ENCODE measurements around the gene GADL1.

- TF ChIP-seq POLR2AphosphoS5 (IDR thresholded peaks at IDR 0.05; ENCODE audit: low read depth, low read length), result no peak
- TF ChIP-seq REST (IDR thresholded peaks at IDR 0.05; ENCODE audit: insufficient read depth in 1 of 2, low read depth in 2 of 2, low read length in 2 of 2), result no peak
- TF ChIP-seq TAF1 (IDR thresholded peaks at IDR 0.05; ENCODE audit: borderline replicate concordance, insufficient read depth, low read length), result no peak
- no peak for TF ChIP-seq SIN3A (IDR thresholded peaks at IDR 0.05; ENCODE audit: borderline replicate concordance, insufficient read depth, low read length)
- no peak for TF ChIP-seq FOXP2 (optimal IDR thresholded peaks at IDR 0.05; ENCODE audit: borderline replicate concordance, extremely low read depth, extremely low read length, insufficient read depth)
Measured at GRCh38 chr3:30858894-30859389, 35.5 kb downstream of the GADL1 start.

Measured in PFSK-1 (cell line).